ENCODE data around the gene MS4A15. TPM values are rescaled to one million over a fixed set of nuclear protein-coding genes. Genes with fewer than 3 reads are reported as not detected.
"Not testable (repeated sequence)": the region's sequence is repeated elsewhere in the genome, so short reads cannot be mapped to it uniquely, and the experiment has no call there.

Gene MS4A15
- total RNA-seq, 2 experiments from 2014 or later = not detected

DNA sequence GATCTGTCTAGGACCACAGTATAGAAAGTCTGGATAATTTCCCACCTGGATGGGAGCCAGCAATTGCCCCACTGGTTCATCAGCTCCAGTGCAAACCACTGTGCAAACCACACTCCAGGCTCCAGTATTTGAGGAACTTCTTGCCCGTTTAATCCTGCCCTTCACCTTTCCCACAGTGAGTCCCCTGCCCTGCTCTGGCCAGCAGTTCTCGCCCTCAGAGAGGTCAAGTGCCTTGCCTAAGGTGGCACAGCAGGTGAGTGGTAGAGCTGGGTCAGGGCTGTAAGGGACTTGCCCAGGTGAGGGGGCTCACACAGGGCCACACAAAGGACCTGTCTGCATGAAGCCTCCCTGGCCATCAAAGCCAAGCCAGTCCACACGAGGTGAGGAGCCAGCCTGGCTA is 52.6 kb downstream of the MS4A15 start:
- ATAC-seq (no peak), DNase-seq (no peak)
- Mint-ChIP-seq H3K27ac (no peak overlapping the region), H3K4me3 (no peak overlapping the region), H3K9me3 (ENCODE audit: low read depth) (no peaks in the 10 kb centered on the region), H3K36me3 (no peaks in the 10 kb centered on the region), H3K4me1 (no peaks in the 10 kb centered on the region), H3K27me3 (peaks cover 6% of the 10 kb centered on the region)
- CTCF ChIA-PET = interaction anchor here (1.4 to 1.6 kb wide), 2 partner anchors 22 to 34 kb away, joined by 3 to 4 read pairs; no protein-coding TSS in a partner anchor

DNA sequence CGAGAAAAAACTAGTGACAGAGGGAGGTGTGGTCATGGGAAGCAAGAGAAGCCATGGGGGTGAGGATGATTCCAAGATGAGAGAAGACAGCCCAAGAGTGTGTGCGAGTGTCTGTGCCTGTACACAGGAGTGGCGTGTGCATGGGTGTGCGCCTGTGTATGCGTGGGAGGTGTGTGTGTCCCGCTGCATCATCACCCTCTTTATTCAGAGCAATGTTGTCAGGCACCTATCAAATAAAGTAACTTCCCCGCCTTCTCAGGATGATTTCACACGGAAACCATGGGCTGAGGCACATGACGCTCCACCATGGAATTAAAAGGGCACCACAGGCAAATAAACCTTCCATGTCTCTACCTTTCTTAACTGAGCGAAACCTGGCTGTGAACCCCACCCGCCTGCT is 53.0 kb downstream of the MS4A15 start:
- DNase-seq = no peak
- Mint-ChIP-seq H3K36me3 (no peaks in the 10 kb centered on the region), H3K27ac (no peak overlapping the region), H3K9me3 (ENCODE audit: low read depth) (no peaks in the 10 kb centered on the region), H3K4me1 (no peaks in the 10 kb centered on the region), H3K27me3 (peaks cover 6% of the 10 kb centered on the region), H3K4me3 (no peak overlapping the region)
- no peak for ATAC-seq
- CTCF ChIA-PET = interaction anchor here (1.6 kb wide), 1 partner anchor 34 kb away, joined by 3 read pairs; no protein-coding TSS in a partner anchor

DNA sequence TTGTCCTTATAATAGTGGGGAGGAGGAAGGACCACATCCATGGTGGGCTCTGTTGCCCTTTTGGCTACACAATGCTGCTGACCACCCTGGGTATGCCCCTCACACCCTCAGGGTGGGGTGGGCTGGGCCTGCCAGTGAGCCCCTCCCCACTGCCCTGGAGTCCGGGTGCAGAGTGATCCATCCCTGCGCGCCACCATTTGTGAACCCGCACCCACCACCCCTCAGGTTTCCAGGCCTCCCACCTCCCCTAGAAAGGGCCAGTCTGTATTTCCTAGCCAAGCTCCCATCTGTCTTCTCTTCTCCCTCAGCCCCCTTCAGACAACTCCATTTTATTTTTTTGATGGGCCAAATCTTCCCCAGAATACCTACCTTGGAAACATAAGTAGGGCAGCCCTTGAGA is 53.5 kb downstream of the MS4A15 start:
- CTCF ChIA-PET = no interaction called here
- H3K4me1 Mint-ChIP-seq = no peaks in the 10 kb centered on the region
- peaks cover 6% of the 10 kb centered on the region for H3K27me3 Mint-ChIP-seq

DNA sequence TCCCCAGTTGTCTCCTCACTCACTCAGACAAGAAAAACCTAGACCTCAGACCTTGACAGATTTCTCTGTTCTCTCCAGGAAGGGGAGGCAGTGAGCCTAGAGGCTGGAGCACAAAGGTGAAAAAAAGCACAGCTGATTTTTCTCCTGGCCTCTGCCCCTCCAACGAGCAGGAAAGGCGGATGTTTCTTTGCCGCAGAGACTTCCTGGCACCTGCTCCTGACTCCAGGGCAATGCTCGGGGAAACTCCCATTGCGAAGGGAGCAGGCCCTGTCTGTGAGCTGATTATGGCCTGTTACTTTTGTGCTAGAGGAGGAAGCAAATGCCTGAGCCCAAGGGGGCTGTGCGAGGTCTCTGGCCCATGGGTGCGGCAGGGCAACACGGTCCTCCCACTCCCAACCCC is 53.9 kb downstream of the MS4A15 start:
- H3K27me3 Mint-ChIP-seq = peaks cover 6% of the 10 kb centered on the region
- ATAC-seq (no peak), DNase-seq (no peak)
- H3K36me3 Mint-ChIP-seq = no peaks in the 10 kb centered on the region
- no peak overlapping the region for H3K4me3 Mint-ChIP-seq
- H3K27ac Mint-ChIP-seq = no peak overlapping the region
- no peaks in the 10 kb centered on the region for H3K9me3 Mint-ChIP-seq (ENCODE audit: low read depth)
- no peaks in the 10 kb centered on the region for H3K4me1 Mint-ChIP-seq
- CTCF ChIA-PET = no interaction called here

More for the DNA sequence above, 53.5 kb downstream of the MS4A15 start:
- H3K36me3 Mint-ChIP-seq = no peaks in the 10 kb centered on the region
- DNase-seq = no peak
- no peaks in the 10 kb centered on the region for H3K9me3 Mint-ChIP-seq (ENCODE audit: low read depth)
- H3K27ac Mint-ChIP-seq = no peak overlapping the region
- ATAC-seq = no peak
- H3K4me3 Mint-ChIP-seq = no peak overlapping the region

DNA sequence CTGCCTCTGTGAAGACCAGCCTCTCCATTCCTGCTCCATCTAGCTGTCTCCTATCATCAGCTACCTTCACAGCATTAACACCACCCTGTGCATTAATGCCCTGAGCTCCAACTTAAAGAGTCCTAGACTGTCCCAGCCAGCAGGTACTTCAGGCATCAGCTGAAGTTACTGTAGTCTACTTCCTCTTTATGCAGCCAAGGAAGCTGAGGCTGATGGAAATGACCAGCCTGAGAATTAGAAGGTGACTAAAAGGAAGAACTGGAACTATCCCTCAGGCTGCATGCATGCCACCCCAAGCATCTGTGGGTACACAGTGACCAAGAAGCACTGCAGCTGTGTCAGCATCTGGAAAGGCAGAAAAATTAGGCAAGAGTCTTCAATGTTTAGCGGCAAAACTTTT is 56.7 kb downstream of the MS4A15 start:
- no peak for ATAC-seq
- Mint-ChIP-seq H3K27ac (no peak overlapping the region), H3K4me1 (no peaks in the 10 kb centered on the region), H3K9me3 (ENCODE audit: low read depth) (peaks cover 5% of the 10 kb centered on the region), H3K36me3 (peaks cover 3% of the 10 kb centered on the region), H3K27me3 (peaks cover 3% of the 10 kb centered on the region), H3K4me3 (no peak overlapping the region)
- DNase-seq = no peak
- CTCF ChIA-PET = interaction anchor here (1.0 kb wide), 1 partner anchor 17 kb away, joined by 3 read pairs; no protein-coding TSS in a partner anchor

DNA sequence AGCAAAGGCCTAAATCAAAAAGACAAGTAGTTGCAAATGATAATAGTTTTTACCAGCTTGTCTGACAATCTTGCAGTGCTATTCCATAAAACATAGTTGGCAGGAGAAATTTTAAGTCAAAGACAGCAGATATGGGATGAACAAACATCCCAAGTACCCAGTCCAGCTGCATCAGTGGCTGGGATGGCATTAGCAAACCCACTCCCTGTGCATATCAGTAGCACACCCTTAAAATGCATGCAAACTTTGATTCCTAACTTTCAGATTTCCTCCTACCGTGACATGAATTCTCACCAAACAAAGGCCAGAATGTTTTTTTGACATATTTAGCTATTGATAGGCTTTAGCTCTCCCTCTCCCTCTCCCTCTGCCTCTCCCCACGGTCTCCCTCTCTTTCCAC is 57.4 kb downstream of the MS4A15 start:
- ATAC-seq (no peak), DNase-seq (no peak)
- peaks cover 3% of the 10 kb centered on the region for H3K36me3 Mint-ChIP-seq
- CTCF ChIA-PET = interaction anchor here (0.5 to 1.0 kb wide), 2 partner anchors 17 to 1116 kb away, joined by 3 to 4 read pairs; no protein-coding TSS in a partner anchor
- H3K4me3 Mint-ChIP-seq = no peak overlapping the region
- H3K4me1 Mint-ChIP-seq = no peaks in the 10 kb centered on the region
- H3K9me3 Mint-ChIP-seq (ENCODE audit: low read depth) = peaks cover 5% of the 10 kb centered on the region
- peaks cover 7% of the 10 kb centered on the region for H3K27me3 Mint-ChIP-seq
- no peak overlapping the region for H3K27ac Mint-ChIP-seq

DNA sequence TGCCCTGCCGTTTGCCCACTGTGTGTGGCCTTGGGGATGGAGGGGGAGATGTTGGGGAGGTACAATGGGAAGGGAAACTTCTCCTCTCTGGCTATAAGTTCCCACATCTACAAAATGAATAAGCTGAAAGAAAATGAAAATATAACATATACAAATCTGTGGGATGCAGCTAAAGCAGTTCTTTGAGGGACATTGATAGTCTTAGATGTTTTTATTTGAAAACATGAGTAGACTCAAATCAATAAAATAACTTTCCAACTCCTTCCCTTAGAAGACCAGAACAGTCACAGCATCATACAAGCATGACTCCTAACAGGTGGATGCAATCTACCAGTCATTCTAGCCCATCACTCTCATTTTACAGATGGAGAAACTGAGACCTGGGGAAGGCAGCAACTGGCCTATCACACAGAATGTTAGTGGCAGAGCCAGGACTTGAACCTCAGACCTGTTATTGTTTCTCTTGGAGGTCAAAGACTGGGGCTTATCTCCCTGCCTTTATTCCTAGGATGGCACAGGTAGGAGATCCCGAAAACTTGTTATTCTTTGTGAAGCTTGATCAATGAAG is 60.0 kb downstream of the MS4A15 start:
- Mint-ChIP-seq H3K36me3 (peaks cover 3% of the 10 kb centered on the region), H3K27me3 (peaks cover 20% of the 10 kb centered on the region), H3K4me1 (no peaks in the 10 kb centered on the region), H3K4me3 (no peak overlapping the region), H3K27ac (no peak overlapping the region), H3K9me3 (ENCODE audit: low read depth) (peaks cover 5% of the 10 kb centered on the region)
- ATAC-seq = no peak
- DNase-seq = no peak
- CTCF ChIA-PET = no interaction called here

DNA sequence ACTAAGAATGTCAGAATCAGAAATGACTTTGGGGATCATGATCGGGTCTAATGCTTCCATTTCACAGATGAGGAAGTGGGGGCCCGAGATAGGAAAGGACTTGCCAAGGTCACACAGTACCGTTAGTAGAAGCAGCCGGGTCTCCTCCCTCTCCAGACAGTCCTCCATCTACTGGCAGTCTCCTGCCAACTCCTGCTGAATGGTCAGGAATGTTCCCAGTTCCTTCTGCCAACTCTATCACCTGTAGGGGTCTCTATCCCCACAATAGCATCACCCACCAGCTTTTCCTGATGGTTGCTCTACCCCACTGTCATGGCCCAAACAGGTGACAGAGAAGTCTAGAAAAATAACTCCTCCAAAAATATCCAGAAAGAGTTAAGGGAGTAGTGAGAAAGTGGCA is 61.4 kb downstream of the MS4A15 start:
- H3K27me3 Mint-ChIP-seq = peaks cover 20% of the 10 kb centered on the region
- H3K4me1 Mint-ChIP-seq = no peaks in the 10 kb centered on the region
- CTCF ChIA-PET = no interaction called here
- ATAC-seq (no peak), DNase-seq (no peak)
- H3K9me3 Mint-ChIP-seq (ENCODE audit: low read depth) = peaks cover 5% of the 10 kb centered on the region
- no peak overlapping the region for H3K27ac Mint-ChIP-seq
- peaks cover 3% of the 10 kb centered on the region for H3K36me3 Mint-ChIP-seq
- H3K4me3 Mint-ChIP-seq = no peak overlapping the region

DNA sequence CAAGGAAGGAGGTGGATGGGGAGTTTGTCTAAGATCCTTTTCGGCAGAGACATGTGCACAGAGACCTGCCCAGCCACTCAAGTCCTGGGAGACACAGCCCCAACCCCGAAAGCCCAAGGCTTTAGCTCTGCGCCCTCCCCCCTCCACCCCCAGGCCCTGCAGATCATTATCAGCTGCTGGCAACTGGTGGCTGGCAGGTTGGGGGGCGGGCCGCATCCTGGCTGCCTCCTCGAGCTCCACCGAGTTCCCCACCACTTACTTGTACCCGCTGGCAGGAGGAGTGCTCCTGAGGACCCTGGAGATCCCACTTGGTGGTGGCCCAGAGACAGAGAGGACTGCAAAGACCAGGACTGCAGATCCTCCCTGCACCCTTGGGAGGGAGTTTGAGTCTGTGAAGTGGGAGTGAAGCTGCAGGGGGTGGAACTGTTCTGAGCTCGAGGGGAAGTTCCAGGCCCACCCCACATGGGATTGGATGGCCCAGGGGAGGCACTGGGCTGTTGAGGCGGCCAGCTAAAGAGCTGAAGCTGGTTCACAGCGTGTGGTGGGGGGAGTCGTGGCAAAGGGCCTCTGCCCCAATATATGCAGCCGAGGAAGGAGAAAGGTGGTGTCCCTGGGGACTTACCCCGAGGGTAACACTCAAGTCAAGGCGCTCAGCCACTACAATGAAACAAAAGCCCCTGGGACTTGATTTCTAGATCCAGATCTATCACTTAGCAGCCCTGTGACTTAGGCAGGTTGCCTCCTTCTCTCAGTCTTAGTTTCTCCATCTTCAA is 65.3 kb downstream of the MS4A15 start:
- no peaks in the 10 kb centered on the region for H3K36me3 Mint-ChIP-seq
- H3K27ac Mint-ChIP-seq = no peak overlapping the region
- H3K9me3 Mint-ChIP-seq (ENCODE audit: low read depth) = no peaks in the 10 kb centered on the region
- H3K4me1 Mint-ChIP-seq = no peaks in the 10 kb centered on the region
- CTCF ChIA-PET = interaction anchor here (1.2 to 2.7 kb wide), 3 partner anchors 9 to 366 kb away, joined by 3 to 15 read pairs (median 5); no protein-coding TSS in a partner anchor
- peaks cover 19% of the 10 kb centered on the region for H3K27me3 Mint-ChIP-seq
- no peak for ATAC-seq
- H3K4me3 Mint-ChIP-seq = no peak overlapping the region
- no peak for DNase-seq

DNA sequence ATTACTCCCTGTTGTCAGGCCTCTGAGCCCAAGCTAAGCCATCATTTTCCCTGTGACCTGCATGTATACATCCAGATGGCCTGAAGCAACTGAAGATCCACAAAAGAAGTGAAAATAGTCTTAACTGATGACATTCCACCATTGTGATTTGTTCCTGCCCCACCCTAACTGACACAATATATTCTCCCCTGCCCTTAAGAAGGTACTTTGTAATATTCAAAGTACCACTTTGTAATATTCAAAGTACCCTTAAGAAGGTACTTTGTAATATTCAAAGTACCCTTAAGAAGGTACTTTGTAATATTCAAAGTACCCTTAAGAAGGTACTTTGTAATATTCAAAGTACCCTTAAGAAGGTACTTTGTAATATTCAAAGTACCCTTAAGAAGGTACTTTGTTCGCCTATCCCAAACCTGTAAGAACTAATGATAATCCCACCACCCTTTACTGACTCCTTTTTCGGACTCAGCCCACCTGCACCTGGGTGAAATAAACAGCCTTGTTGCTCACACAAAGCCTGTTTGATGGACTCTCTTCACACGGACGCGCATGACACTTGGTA is 67.2 kb downstream of the MS4A15 start:
- CTCF ChIA-PET = interaction anchor here (1.7 to 16.3 kb wide), 2 partner anchors 65 to 75 kb away, joined by 4 to 426 read pairs; no protein-coding TSS in a partner anchor

DNA sequence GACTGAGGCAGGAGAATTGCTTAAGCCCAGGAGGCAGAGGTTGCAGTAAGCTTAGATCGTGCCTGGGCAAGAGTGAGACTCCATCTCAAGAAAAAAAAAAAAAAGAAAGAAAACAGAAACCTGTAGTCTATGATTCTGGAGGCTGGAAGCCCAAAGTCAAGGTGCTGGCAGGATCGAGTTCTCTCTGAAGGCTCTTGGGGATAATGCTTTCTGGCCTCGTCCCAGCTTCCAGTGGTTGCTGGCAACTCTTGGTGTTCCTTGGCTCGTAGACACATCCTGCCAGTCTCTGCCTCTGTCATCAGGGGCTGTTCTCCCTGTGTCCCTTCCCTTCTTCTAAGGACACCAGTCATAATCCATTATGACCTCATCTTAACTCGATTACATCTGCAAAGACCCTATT is 68.5 kb downstream of the MS4A15 start:
- H3K27ac Mint-ChIP-seq = no peak overlapping the region
- H3K27me3 Mint-ChIP-seq = peaks cover 17% of the 10 kb centered on the region
- H3K9me3 Mint-ChIP-seq (ENCODE audit: low read depth) = no peaks in the 10 kb centered on the region
- H3K4me1 Mint-ChIP-seq = no peaks in the 10 kb centered on the region
- CTCF ChIA-PET = interaction anchor here (0.6 to 16.3 kb wide), 5 partner anchors 10 to 349 kb away, joined by 3 to 426 read pairs (median 3); no protein-coding TSS in a partner anchor
- no peak for DNase-seq
- no peaks in the 10 kb centered on the region for H3K36me3 Mint-ChIP-seq
- no peak overlapping the region for H3K4me3 Mint-ChIP-seq
- no peak for ATAC-seq

More for the DNA sequence above, 67.2 kb downstream of the MS4A15 start:
- H3K4me3 Mint-ChIP-seq; H3K9me3 Mint-ChIP-seq (ENCODE audit: low read depth); ATAC-seq; H3K36me3 Mint-ChIP-seq; H3K27ac Mint-ChIP-seq; H3K4me1 Mint-ChIP-seq; DNase-seq: not testable (repeated sequence)
- H3K27me3 Mint-ChIP-seq = peaks cover 18% of the 10 kb centered on the region

DNA sequence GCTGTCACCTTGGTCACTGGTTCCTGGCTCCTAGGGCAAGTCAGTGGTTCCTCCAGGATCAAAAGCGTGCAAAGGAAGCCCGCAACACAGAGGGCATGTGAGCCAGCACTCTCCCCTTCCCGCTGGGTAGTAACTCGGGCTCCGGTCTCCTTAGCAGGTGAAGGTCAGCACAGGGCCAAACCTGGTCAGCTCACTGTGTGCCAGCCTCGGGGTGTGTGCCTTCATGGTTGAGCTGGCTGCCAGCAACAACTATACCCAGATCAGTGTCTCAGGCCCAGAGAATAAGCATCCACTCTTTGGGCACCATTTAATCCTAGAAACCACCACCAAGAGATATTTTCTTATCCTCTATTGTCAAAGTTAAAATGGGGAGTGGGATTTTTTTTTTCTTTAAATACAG is 69.1 kb downstream of the MS4A15 start:
- H3K27ac Mint-ChIP-seq = no peak overlapping the region
- peaks cover 14% of the 10 kb centered on the region for H3K27me3 Mint-ChIP-seq
- no peak for ATAC-seq
- H3K4me3 Mint-ChIP-seq = no peak overlapping the region
- no peaks in the 10 kb centered on the region for H3K4me1 Mint-ChIP-seq
- CTCF ChIA-PET = interaction anchor here (1.3 to 16.3 kb wide), 3 partner anchors 9 to 74 kb away, joined by 3 to 426 read pairs (median 230); partner anchors contain the start of gene PRPF19
- H3K36me3 Mint-ChIP-seq = no peaks in the 10 kb centered on the region
- DNase-seq = no peak
- H3K9me3 Mint-ChIP-seq (ENCODE audit: low read depth) = no peaks in the 10 kb centered on the region

Data from activated CD8-positive, alpha-beta memory T cell treated with anti-CD3 and anti-CD28 coated beads, Interleukin-2, amount 10 ng/mL, durations not matched to agents 7 days and 5 days (primary cell).